HG02623 (cell line): Measurements from ENCODE around the gene WDR59.
"Not testable (repeated sequence)": the region's sequence is repeated elsewhere in the genome, so short reads cannot be mapped to it uniquely, and the experiment has no call there.

Experiments
- ATAC-seq: cut with Tn5 transposase; IDR thresholded peaks from one replicate; pipeline ENCODE4 v1.9.1; 2021; ENCODE audit warnings: moderate library complexity; ENCODE audit not compliant: unreplicated experiment

WDR59 gene

DNA sequence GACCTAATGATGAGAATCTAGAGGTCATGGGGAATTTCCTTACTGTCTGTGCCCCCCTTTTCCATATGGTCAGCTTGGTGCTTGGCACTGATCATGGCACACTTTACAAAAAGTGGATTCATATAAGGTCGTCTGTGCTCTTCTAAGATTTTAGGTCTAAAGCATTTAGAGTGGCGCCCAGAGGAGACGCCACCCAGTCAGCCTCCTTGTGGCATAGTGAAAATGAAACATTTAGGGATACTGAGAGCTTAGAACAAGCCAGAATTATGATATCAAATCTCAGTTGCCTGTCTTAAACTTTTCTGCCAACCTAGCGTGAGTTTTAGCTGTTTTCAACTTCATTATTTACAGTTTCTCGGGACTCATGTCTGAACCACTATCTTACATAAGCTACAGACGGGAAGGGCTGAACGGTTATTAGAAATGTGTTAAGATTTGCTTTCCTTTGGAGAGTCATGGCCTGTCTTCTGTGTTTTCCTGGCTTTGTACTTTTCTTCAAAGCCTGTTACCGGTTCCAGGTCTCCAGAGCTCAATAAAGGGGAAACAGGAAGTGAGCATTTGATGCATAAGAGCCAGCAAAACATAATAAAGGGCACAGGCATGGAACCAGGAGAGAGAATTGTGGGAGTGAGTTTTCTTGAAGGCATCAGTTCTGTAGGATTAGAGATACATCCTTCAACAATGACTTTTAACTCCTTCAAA is 27.6 kb upstream of the WDR59 start:
- peak; percentile 34 for ATAC-seq

DNA sequence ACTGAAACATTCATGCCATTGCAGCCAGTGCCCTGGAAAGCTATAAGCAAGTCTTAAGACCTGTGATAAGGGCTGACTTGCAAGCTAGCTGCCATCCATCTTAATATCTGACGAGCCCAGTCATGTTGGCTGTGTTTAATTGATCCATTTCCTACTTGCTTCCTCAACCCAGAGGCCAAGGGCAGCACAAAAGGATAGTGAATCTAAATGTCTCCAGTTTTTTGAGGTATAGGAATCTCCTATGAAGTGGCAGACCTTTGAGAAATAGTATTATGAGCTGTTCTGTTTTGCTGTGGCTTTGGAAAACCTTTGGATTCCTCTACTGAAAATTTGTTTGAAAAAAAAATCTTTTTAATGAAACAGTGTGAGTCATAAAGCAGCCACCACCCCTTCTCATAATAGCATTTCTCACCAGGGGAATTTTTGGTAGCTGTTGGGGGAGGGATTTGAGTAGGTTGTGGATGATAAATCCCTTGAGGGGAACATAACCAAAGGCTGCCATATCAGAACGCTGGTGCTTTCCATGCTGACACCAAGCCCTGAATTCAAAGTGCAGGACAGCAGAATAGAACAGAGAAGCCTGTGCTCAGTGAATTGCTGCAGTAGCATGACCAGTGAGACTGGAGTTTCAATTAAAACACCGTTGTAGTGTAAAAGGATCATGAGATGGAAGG is 26.8 kb upstream of the WDR59 start:
- ATAC-seq = peak; percentile 63

DNA sequence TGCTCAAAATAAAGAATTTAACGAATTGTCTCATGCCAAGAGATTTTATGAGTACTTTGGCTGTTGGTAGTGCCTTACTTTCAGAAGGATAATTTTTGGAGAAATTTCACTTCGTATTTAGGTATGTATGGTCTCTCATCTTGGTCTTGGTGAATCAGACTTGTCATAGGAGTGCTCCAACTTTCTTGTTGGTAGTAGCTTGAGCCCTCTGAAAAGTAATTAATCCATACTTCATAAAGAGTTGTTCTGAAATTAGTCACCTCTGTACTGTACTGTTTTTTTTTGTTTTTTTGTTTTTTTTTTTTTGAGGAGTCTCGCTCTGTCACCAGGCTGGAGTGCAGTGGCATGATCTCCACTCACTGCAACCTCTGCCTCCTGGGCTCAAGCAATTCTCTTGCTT is 25.5 kb upstream of the WDR59 start:
- ATAC-seq = no peak

DNA sequence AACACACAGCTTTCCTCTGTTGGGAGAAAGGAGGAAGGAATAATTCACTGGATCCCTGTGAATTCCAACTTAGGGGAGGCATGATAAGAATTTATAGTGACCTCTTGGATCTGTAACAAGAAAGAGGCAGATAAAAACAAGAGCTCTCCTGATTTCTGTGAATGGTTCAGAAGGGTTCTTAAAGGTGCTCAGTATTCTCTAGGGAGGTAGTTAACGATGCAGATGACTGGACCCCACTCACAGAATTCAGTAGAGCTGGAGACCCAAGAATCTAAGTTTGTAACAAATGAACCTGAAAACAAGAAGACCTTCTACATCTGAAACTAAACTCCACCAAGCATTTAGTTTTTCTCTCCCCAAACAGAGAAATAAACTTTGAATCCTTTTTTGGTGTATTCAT is 22.5 kb upstream of the WDR59 start:
- ATAC-seq = no peak

DNA sequence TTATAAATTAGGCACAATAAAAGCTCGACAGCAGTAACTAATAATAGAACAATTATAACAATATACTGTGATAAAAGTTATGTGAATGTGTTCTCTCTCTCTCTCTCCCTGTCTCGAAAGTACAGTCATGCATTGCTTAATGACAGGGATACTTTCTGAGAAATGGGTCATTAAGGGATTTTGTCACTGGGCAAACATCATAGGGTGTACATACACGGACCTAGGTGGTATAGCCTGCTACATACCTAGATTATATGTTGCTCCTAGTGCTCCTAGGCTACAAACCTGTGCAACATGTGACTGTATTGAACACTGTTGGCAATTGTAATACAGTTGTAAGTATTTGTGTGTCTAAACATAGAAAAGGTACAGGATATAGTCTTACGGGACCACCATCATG is 20.8 kb upstream of the WDR59 start:
- ATAC-seq = no peak

DNA sequence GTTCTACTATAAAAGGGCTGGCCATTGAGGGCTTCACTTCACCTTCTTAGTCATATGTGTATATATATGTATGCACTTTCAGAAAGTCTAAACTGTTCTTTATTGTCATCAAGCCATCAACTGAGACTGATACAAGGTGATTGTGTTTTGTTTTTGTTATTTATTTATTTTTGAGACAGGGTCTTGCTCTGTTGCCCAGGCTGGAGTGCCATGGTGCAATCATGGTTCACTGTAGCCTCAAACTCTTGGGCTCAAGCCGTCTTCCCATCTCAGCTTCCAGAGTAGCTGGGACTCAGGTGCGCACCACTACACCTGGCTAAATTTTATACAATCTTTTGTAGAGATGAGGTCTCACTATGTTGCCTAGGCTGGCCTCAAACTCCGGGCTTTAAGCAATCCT is 19.5 kb upstream of the WDR59 start:
- no peak for ATAC-seq

DNA sequence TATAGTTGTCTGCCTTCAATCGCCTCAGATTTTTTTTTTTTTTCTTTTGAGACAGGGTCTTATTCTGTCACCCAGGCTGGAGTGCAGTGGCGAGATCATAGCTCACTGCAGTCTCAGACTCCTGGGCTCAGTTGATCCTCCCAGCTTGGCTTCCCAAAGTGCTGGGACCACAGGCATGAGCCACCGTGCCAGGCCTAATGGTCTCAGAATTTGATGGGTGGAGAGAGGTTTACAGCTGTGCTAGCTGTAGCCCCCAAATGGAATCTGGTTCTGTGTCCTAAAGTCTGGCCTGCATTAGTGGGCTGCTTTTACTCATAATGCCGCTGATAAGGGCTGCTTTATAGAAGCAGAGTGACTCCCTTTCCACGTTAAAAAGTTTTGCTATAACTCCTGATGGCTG is 19.0 kb upstream of the WDR59 start:
- no peak for ATAC-seq

DNA sequence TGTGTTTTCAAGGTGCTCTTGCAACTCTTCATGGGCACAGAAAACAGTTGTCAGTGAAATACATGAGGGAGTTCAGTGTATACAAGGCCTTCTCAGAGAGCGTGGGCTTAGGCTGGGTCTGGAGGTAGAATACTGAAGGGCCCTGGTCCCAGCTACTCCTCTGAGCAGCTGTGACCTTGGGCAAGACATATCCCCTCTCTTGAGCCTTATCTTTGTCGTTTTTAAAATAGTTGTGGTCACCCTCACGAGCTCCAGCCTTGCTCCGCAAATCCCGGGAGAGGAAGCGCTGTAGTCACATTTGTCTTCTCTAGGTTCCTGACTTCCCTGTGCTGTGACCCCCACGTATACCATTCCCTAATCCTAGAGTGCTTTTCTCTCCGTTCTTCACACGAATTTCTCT is 17.6 kb upstream of the WDR59 start:
- no peak for ATAC-seq

DNA sequence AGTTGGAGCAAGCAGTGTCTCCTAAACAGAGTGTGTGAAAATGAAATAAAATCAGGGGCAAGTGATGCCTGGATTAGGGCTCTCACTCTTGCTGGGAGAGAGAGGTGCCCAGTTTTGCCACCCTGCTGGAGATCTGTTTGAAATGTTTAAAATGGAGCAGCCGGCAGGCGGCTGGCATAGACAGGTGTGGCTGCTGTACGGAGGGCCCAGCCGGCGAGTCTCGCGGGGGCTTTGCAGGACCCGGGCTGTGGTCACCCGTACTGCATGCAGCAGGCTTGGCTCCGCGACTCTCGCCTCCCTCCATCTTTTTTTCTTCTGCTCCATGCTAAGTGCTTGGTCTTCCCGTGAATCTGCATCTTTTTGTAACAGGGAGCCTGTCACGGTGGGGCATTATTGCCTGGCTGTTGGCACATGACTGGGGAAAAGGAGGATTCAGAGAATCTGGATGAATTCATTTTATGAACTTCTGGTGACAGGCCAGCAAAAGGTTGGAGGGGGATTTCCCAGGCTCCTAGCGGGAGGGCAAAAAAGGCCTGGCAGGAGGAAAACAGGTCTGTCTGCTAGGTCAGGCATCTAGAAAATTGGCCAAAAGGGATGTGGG is 15.7 kb upstream of the WDR59 start:
- ATAC-seq = no peak

DNA sequence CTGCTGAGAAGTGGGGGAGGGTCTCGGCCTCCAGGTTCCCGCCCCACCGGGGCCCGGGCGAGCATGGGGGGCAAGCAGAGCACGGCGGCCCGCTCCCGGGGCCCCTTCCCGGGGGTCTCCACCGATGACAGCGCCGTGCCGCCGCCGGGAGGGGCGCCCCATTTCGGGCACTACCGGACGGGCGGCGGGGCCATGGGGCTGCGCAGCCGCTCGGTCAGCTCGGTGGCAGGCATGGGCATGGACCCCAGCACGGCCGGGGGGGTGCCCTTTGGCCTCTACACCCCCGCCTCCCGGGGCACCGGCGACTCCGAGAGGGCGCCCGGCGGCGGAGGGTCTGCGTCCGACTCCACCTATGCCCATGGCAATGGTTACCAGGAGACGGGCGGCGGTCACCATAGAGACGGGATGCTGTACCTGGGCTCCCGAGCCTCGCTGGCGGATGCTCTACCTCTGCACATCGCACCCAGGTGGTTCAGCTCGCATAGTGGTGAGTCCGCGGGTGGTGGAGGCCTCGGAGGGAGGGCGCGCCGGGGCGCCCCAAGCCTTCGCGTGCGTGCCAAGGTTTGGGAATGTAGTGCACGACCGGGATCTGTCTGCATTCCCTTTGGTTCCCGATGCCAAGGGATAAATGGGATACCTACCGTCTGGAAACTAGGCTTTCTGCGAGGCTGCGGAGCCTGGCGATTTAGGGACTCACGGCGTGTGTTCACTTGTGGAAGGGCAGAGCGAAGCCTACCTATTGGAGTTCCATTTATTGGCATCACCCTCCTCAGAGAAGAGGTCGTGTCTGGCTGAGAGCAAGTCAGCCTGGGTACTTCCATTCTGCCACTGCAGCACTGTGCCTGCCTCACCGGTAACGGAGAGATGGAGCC is 14.9 kb upstream of the WDR59 start:
- ATAC-seq = no peak

DNA sequence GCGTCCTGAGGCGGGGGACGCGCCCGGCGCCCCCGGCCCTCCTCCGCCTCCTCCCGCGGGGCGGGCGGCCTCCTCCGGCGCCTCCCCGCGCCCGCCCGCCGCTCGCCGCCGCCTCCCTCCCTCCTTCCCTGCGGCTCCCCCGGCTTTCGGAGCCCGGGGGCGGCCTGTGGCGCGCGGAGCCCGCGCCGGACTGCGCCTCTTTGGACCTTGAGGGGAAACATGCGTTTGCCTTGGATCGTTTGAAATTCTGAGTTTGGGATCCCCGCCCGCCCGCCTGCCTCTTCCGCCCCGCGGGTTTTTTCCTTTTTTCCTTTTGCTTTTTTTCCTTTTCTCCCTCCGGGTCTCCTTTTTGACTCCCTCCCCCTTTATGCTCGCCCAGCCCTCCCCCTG is 14.3 kb upstream of the WDR59 start:
- peak; percentile 32 for ATAC-seq

DNA sequence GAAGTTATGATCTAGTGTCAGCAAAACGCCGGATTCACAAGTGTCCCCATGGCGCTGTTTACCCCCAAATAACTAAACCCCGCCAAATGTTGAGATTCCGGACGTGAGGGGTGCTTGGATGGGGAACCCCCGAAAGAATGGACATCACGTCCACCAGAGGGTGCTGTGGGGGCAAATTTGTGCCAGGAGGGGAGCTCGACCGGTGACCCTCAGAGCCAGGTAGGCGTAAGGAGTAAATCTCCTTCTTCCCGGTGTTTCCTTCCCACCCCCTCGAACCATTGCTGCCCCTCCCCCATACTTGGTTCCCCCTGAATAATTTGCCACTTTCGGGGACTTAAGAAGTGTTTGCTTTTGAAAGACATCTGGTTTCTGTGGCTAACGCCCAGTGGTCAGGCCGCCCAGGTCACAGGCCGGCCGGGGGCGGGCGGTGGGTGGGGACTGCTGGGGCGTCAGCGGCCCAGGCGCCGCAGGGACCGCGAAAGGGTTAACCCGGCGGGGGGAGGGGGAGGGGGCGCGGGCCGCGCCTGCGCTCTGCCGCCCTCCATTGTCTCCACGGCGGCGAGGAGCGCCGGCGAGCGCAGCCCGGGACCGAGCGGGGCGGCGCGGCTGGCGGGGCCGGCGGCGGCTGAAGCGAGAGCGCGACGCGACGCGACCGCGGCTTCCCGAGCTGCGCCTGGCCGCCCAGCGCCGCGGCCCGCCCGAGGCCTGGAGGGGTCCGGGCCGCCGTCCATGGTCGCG is 13.7 kb upstream of the WDR59 start, which contains the start of gene ZNRF1:
TSS of gene ZNRF1 (plus strand) at position 544 of the 738 bp plus-strand sequence. CDS start 648 bp downstream, outside the sequence.
- ATAC-seq = peak; percentile 72

DNA sequence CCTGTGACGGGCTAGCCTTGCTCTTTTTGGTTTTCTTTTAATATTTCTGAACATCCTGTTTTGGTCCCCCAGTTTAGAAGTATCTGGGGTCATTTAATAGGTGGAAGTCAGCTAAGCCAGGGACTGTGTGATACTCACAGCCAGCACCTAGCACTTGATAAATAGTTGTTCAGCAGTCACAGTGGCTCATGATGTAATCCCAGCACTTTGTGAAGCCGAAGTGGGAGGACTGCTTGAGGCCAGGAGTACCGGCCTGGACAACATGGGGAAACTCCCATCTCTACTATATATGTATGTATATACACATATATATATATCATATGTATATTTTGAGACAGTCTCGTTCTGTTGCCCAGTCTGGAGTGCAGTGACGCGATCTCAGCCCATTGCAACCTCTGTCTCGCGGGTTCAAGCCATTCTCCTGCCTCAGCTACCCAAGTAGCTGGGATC is 12.1 kb upstream of the WDR59 start:
- no peak for ATAC-seq

DNA sequence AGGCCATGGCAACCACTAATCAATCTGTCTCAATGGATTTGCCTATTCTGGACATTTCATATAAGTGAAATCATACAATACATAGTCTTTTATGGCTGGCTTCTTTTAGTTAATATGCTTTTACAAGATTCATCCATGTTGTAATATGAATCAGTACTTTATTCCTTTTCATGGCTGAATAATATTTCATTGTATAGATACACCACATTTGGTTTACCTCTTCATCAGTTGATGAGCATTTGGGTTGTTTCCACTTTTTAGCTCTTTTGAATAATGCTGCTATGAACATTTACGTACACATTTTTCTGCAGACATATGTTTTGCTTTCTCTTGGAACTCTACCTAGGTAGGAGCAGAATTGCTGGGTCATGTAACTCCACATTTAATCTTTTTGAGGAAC is 11.1 kb upstream of the WDR59 start:
- ATAC-seq = no peak

DNA sequence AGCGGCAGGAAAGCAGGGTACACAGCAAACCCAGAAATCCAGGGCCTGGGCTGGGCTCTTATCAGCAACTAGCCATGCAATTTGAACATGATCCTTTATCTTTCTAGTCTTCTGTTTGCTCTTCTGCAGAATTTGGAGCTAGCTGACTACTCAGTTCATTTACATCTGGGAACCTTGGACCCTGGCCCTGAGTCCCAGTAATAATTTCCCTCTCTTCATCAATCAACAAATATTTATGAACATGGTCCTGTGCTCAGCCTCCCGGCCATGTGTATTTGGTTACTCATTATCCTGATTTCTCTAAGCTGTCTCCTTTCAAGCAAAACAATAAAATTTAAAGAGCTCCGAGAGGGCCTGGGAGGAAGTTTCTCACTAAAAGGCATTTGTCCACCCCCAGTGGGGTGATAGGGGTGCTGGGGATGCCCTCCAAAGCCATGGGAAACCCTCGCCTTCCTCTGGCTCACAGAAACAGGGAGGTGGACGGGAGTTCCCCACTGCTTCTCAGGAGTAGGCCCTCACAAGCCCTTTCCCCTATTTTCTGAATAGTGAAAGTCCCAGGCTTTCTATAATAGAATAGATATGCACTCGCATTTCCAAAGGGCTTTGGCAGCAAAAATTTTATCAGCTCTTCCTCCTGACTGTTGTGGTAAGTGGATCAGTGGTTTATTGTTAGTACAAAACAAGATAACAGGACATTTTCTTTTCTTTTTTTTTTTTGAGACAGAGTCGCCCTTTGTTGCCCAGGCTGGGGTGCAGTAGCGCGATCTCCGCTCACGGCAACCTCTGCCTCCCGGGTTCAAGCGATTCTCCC is 6.9 kb upstream of the WDR59 start:
- no peak for ATAC-seq

DNA sequence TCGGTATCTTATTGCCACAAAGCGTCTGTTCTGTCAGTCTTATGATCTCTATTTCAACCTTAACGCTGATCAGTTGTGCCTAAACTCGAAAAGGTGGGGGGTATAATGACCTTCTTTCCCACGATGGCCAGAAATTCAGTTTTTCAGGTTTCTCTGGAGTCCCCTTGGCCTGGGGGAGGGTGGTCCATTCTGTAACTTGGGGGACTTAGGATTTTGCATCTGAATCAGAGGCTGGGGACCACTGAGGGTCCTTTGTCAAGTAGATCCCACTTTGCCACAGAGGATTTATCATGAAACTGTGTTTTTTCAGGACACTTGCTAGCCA is 6.3 kb upstream of the WDR59 start:
- ATAC-seq = no peak

DNA sequence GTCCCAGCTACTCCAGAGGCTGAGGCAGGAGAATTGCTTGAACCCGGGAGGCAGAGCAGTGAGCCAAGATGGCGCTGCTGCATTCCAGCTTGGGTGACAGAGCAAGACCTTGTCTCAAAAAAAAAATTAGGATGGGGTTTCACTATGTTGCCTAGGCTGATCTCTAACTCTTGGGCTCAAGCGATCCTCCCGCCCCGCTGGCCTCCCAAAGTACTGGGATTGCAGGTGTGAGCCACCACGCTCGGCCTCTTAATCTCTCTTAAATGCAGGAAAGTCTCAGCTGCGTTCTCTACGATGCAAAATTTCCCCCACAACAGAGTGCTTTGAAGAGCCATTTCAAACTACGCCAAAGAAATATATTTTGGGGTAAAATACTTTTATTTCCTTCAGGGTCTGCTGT is 5.9 kb upstream of the WDR59 start:
- no peak for ATAC-seq

DNA sequence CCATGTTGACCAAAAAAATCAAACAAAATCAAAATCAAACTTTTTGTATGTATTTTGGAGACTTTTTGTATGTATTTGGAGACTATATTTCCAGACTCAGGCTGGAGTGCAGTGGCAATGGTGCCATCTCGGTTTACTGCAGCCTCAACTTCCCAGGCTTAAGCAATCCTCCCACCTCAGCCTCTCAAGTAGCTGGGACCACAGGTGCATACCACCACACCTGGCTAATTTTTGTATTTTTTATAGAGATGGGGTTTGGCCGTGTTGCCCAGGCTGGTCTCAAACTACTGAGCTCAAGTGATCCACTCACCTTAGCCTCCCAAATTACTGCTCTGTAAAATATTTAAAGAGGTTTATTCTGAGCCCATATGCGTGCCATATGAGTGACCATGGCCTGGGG is 4.9 kb upstream of the WDR59 start:
- ATAC-seq = not testable (repeated sequence)

DNA sequence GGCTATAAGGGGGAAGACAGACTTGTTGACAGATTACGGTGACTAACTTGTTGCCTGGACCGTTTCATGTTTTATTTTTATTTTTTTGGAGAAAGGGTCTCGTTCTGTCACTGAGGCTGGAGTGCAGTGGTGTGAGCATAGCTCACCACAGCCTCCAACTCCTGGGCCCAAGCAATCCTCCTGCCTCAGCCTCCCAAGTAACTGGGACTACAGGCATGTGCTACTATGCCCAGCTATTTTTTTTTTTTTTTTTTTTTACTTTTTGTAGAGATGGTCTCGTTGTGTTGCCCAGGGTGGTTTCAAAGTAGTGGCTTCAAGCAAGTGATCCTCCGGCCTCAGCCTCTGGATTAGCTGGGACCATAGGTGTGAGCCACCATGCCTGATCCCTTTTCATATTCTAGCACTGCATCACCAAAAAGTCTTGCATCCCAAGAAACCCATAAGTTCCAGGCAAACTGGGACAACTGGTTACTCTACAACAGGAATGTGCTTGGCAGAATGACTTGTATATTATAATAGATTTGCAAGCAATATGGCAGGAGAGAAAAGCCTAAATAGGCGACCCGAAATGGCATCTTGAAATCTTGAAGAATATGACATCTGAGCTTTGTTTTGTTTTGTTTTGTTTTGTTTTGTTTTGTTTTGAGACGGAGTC is 2.2 kb upstream of the WDR59 start:
- ATAC-seq = no peak

DNA sequence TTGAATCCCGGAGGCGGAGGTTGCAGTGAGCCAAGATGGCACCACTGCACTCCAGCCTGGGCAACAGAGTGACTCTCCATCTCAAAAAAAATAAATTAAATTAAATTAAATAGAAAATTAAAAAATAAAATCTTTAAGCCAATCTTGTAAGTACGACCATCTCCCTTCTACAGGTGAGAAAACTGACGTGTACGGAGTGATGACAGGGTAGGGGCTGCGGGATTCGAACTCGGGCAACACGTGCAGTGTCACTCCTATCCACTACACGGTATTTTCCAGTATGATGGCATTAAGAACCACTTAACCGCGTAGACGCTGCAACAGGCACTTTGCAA is 762 bp downstream of the WDR59 start:
- no peak for ATAC-seq
